Right ventricle myocardium superior (tissue), 1 donor: ENCODE measurements around the gene KLHL7. TPM values are rescaled to one million over a fixed set of nuclear protein-coding genes. Genes with fewer than 3 reads are reported as not detected.

ENCODE experiments used
- total RNA-seq: library from RNA; stranded (reverse); fragmentation: NEBNext Ultra II Directional; extraction: Animal tissue kit (Norgen Biotek cat#: 25700); gene quantifications from one replicate; pipeline ENCODE4 v1.2.1, GENCODE V29; 2021
- donor health status: DM: no; HTN: yes; CAD: no; lungs with severe emphysema.

Gene KLHL7
- total RNA-seq, 1 donor from 2014 or later: 167 TPM

Other genes starting within 250 kb of the KLHL7 start
- 35.0 TPM for gene HYCC1, start 91.7 kb upstream of the KLHL7 start, total RNA-seq
- gene NUP42, start 76.3 kb downstream of the KLHL7 start, total RNA-seq: 19.7 TPM
- 248 TPM for gene GPNMB, start 141.0 kb downstream of the KLHL7 start, total RNA-seq
- gene MALSU1, start 193.6 kb downstream of the KLHL7 start, total RNA-seq: 112 TPM